Activated gamma-delta T cell treated with anti-CD3 and anti-CD28 coated beads, Interleukin-2, amount 50 U/mL, for 16 hours (primary cell): ENCODE measurements around the gene ARCN1.
"Not testable (repeated sequence)": the region's sequence is repeated elsewhere in the genome, so short reads cannot be mapped to it uniquely, and the experiment has no call there.

Source experiments
- DNase-seq: peaks from one replicate; pipeline ENCODE4 v3.0.0-alpha.2; 2020; ENCODE audit warnings: low read depth

Gene ARCN1

DNA sequence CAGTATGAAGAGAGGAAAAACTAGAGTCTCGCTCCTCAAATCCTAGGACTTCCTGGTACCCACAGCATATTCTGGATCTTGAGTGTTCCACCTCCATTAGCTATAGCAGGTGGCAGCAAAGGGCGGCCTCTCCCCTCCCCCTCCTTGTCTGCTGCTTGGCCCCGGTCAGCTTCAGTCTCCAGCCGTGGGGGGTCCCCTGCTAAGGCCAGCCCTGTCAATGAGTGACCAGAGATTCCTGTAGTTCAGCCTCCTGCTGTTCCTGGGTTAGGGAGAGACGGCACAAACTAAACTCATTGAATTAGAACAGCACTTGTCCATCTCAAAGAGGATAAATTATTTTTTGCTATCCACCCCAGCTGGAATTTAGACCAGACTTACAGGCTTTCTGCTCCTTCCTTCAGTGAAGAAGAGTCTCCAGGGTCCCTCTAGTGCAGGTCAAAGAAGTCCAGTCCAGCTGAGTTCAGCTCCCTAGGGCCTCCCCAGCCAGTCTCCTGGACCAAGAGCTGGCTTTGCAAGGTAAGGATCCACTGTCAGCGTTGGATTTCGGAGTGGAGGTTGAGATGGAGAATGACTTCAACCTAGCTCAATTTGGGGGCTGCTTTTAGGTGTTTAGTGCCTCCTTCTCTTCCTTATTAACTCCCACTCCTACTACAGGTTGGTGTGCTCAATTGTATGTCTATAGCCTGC, 34.1 kb downstream of the ARCN1 start:
- DNase-seq: no peak

DNA sequence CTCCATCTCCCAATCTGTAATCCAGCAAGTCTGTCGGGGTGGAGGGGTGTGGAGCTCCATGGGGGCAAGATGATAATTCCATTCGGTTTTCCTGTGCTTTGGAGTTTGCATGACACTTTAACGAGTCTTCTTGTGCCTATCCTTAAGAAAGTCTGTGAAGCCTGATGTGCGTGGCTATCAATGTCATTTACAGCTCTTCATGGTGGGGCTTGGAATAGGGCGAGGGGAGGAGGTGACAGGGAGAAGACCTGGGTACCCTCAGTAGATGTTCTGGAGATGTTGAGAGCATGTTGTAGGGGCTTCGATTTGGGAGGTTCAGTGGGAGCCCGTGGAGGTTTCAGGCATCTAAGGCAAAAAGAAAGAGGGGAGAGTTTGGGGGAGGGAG, 34.6 kb downstream of the ARCN1 start:
- no peak for DNase-seq

DNA sequence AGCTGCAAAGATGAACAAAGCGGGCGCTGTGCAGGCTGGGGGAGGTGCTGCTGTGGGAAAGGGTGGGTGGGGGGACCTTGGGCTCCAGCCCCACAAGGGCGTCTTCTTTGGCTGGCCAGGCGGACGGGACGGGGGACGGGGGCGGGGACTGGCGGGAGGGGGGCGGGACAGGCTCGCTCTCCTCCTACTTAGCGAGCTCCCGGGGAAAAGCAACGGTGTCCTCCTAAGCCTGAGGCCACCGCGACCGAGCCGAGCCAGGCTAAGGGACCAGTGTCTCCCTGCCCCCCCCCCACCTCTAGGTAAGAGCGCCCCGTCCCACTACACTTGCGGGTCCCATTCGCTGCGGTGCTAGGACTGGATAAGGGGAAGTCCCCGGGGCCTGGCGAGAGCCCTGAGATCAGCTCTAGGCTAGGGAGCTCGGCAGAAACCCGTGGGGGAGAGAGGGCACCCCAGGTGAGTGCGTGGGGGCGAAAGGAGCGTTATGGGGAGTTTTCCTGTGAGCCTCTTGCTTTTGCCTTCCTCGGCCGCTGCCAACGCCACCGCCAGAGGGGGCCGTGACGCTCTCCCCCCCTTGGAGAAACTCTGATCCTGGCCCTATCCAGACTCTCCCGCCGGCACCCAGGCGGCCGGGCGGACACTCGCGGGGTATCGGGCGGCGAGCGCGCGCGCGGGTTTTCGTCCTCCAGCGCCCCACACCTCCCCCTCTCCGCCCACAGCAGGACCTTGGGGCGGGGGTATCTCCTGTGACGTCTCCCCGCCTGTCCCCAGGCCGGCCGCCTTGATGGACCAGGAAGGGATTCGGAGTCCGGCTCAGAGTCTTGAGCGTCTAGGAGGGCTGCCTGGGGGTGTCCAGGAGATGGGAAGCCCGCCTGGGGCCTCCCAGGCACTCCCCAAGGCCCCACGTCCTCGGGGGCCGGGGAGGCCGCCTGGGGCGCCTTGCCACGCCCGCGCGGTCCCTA, 35.5 kb downstream of the ARCN1 start, which contains the start of gene PHLDB1:
TSS of gene PHLDB1 (plus strand) at position 215 of the 959 bp plus-strand sequence. CDS start 6,222 bp downstream, outside the sequence.
- no peak for DNase-seq

DNA sequence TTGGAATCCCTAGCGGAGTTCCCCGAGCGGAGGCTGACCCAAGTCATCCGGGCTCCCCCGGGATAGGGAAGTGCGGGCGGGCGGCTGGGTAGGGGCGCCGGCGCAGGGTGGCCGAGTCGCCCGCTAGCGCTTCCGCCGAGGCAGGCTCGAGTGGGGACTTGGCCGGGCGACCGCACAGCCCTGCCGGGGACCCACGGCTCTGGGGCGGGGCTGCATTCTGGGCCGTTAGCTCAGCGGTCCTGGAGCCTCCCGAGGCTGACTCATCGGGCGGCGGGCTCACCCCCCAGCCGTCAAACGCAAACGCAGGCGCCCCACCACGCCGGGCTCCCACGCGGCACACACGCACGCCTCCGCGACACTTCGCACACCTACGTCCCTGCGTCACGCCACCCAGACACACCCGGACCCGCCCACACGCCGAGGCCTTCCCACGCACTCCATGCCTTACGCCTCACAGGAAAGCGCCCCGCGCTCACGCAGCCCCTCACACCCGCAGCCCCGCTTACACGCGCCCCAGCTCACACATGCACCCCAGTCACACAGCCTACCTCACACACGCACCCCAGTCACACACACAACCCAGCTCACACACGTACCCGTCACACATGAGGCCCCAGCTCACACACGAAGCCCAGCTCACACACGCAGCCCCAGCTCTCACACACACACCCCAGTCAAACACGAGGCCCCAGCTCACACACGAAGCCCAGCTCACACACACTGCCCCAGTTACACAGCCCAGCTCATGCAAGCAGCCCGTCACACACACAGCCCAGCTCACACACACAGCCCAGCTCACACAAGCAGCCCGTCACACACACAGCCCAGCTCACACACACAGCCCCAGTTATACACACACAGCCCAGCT, 36.4 kb downstream of the ARCN1 start:
- DNase-seq: peak; percentile 69

DNA sequence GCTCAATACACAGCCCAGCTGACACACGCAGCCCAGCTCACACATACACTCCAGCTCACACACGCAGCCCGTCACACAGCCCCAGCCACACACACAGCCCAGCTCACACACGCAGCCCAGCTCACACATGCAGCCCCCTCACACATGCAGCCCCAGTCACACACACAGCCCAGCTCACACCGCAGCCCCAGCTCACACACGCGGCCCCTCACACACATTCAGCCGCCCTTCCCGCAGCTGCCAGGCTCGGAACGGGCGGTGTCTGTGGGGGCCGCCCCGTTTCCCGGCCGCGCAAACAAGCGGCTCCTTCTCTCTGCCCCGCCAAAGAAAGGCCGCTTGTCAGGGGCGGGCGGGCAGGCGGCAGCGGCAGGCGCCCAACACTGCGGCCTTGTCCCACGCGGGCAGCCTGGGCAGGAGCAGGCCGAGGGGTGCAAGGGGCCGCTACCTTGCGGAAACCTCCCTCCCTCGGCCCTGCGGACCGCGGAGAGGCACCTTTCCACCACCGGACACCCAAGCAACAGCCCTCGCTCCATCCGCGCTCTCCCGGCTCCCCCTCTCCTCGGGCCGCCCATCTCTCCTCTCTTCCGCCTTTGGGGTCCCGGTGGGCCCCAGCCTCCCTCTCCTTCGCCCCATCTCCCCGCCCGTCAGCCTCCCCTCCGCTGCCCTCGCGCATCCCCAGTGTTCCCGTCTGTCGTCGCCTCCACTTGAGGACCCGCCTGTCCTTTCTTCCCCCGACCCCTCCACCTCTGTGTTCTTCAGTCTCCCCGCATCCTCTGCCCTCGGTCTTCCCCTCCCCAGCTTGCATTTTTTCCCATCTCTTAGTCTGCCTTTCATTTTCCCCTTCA, 37.4 kb downstream of the ARCN1 start:
- no peak for DNase-seq

DNA sequence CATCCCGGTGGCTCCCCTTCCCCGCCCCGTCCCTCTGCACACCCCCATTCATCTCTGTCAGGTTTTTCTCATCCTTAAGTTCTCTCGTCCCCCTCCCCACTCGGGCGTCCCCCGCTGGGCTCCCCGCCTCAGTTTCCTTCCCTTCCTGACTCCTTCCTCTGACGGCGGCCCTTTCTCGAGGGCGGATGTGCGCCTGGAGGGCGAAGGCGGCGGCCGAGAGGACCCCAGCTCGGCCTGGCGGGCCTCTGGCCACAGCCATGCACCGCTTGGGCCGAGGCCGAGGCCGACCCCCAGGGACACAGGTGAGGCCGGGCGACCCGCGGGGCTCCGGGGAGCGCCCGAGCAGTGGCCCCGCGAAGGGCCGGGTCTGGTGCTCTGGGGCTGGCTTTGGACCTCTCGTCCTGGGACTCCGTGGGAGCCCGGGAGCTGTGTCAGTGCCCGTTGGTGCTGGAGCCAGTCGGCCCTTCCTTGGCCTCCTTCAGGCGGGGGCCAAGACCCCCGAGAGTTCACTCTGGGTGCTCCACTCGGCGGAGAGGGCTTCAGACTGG, 38.1 kb downstream of the ARCN1 start:
- DNase-seq: no peak

DNA sequence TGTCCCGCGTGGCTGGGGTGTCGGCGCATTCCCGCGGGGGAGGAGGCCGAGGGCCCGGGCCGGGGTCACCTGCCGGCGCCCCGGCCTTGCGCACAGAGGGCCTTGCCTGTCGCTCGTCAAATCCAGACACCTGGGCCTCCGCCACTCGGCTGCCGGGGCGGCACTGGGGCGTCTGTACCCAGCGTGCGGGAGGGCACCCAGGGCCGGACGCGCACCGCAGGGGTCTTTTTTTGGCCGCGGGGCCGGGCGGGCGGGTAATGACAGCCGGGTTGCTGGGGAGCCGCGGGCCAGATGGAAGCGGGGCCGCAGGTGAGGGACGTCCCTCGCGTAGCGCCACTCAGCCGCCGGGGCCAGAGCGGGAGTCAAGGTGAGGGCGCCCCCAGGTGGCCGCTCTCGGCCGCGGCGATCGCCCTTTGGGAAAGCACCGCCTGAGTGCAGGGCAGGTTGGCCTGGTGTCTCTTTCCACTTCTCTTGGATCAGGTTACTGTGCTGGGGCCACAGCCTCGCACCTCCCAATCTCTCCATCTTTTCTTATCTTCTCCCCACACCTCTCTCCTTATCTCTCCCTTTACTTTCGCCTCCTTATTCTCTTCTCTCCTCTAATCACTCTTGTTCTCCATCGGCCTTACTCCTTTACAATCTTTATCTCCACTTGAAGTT, 38.7 kb downstream of the ARCN1 start:
- peak; percentile 84 for DNase-seq

DNA sequence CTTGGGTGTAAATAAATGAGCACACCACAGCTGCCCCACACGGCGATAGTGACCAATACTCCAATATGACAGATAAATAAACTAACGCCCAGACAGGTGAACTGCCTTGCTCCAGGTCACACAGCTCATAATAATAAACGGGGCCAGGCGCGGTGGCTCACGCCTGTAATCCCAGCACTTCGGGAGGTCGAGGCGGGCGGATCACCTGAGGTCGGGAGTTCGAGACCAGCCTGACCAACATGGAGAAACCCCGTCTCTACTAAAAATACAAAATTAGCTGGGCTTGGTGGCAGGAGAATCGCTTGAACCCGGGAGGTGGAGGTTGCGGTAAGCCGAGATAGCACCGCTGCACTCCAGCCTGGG, 39.2 kb downstream of the ARCN1 start:
- not testable (repeated sequence) for DNase-seq

DNA sequence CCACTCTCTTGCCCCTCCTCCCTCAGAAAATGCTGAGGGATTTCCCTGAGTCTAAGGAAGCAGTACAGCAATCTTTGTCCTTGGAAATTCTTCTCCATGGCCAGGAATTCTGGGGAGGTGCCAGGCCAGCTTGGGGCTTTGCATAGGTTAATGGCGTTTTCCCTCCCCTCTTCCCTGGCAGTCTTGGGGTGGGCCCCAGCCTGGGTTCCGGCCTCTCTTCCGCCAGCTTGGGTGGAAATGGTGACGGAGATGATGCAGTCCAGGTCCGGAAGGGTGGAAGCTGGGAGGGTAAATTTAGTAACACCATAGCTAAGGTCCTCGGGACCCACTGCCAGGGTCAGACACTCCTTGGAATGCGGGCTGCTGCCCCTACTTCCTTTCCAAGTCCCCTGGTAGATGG, 40.2 kb downstream of the ARCN1 start:
- DNase-seq: no peak

DNA sequence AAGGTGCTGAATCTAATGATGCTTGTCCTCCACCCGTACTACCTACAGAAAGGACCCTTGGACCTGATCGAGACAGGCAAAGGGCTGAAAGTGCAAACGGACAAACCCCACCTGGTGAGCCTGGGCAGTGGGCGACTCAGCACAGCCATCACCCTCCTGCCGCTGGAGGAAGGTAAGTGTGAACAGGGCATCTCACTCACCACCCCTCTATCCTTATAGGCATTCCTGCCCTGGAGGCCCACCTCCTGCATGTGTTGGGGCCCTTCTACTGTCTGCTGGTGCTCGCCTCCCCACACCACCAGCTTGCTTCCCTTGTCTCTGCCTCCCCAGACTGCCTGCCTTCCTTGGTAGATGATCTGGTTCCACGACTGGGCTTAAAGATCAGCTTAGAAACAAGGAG, 42.3 kb downstream of the ARCN1 start:
- DNase-seq: no peak

DNA sequence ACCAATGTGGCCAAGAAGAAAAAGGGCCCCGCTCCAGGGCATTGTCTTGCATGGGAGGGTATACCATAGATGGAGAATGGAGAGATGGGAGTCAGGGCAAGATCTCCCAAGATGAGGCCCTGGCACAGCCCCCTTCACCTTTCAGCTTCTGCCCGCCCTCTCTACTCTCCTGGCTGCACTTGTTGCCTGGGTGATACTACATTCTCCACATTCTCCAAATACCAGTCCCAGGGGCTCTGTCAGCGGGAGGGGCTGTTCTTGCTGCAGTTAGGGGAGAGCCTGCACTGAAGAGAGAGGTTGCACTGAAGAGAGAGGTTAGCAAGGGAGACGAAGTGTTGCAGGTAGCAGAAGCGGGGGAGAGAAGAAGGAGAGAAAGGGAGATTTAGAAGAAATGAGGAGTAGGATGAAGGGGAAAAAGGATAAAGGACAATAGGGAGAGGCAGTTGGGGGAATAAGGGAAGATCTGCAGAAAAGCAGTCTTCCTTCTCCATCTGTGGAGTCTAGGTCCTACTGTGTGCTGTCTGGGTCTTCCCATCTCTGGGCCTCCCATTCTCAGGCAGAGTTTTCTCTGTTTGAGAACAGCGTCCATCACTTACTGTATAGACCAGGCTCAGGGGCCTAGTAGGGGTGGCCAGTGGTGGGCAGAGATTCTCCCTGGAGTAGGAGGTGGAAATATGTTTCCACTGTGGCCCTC, 43.2 kb downstream of the ARCN1 start:
- DNase-seq: no peak

DNA sequence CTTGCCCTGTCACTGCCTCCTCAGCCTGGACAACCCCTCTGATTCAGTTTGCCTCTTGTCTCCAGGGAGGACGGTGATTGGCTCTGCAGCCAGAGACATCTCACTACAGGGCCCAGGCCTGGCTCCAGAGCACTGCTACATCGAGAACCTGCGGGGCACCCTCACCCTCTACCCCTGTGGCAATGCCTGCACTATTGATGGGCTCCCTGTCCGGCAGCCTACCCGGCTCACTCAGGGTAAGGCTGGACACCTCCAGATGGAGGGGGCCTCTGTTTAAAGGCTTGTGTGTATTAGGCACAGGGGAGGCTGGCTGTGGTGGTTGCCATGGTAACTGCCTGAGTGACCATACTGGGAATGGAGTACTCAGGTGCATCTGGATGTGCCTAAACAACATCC, 43.8 kb downstream of the ARCN1 start:
- DNase-seq: no peak

DNA sequence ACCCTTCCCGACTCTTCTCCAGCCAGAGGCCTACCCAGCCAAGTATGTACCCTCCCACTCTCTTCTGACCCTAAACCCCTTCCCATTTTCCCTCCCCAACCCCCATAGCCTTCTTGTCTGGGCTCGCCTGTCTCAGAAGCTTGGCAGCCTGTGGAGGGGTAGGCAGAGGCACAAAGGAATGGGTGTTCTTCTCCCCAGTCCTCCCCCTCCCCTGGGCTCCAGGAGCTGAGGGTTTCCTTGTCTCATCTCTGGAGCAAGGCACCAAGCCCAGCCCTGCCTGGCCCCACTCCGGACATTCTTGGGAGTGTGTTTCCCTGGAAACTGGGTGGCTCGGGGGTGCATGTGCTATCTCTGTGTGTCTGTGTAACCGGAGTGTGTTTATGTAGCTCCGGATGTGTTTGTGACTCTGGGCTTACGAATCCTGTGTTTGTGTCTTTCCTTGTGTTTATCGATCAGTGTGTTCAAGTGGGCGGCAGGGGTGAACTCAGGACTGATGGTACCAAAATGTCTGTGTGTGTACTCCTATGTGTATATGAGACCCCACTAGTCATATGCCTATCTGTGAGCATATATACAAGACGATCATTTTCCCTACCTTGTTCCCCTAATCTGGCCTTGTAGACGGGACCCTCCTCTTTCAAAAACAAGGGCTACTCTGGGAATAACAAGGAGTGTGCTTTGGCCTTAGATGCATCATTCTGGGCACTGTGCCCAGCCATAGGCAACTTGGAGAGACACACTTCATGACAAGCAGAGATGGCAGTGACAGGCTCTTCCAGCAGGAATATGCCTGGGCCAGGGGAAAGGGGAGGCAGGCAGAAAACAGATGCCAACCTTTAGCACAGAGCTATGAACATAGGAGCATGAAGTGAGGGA, 46.1 kb downstream of the ARCN1 start:
- DNase-seq: no peak

DNA sequence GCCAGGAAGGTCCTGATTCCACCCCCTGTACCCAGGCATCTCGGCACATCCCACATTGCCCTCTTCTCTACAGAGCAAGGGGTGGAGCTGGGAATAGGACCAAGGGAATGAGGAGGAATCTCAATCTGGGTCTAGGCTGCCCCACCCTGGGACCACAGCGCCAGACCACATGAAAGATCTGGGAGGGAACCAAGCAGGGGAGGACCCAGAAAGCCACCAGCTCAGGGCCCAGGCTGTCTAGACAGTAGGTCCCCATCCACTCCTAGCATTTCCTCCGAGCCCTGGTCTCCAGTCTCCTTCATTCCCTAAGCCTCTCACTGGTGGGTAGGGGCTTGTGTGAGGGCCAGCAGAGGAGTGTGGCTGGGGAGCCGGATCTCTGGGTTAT, 46.8 kb downstream of the ARCN1 start:
- DNase-seq: no peak

DNA sequence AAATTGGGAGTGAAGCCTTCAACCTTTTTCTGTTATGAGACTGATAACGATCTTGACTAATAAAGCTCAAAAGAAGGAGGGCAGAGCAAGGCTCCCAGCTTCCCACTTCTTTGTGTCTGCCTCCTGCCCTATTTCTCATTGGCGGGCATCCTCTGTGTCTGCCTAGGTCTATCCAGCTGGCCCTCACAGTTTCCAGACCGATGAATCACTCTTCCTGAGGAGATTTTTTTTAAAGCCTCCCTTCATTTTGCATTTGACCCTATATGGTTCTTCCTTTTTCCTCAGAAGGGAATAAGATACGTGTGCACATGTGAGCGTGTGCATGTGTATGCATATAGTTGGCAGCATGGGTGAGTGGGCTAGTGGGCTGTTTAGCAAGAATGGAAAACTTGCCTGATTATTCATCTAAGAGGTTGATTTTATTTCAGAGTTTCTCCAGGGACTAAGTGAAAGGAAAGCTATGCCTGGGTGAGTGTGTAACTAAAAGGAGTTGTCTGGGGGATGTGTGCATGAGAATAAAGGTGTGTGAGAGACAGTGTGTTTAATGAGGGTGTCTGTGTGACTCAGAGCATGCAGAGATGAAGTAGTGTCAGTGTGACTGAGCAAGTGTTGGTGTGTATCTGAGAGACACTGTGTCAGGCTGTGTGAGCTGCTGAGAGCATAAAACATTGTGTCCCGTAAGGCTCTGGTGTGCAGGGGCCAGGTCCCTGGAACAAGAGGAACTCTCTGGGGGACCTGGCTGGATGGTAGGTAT, 47.4 kb downstream of the ARCN1 start:
- DNase-seq: no peak

DNA sequence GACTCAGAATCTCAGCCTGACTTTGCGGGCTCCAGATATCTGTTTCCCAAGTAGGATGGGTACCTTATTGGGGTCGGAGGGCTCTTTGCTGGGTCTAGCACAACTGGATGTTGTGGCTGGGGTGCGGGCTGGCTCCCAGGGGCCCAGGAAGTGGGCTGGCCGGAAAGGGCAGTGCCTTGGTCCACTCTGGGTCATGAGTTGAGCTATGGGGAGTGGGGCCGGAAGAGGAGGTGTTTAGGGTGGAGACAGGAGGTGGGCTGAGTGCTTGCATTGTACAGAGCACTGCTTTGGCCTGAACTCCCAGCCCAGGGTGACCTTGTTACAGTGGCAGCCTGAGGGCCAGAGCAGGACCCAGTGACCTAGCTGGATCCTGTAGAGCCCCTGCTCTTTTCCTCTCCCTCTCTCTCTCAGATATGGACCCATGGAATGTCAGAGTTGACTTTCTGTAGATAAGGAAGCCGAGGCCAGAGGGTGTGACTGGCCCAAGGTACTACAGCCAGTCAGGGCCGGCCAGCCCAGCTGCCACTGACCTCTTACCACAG, 48.4 kb downstream of the ARCN1 start:
- no peak for DNase-seq

DNA sequence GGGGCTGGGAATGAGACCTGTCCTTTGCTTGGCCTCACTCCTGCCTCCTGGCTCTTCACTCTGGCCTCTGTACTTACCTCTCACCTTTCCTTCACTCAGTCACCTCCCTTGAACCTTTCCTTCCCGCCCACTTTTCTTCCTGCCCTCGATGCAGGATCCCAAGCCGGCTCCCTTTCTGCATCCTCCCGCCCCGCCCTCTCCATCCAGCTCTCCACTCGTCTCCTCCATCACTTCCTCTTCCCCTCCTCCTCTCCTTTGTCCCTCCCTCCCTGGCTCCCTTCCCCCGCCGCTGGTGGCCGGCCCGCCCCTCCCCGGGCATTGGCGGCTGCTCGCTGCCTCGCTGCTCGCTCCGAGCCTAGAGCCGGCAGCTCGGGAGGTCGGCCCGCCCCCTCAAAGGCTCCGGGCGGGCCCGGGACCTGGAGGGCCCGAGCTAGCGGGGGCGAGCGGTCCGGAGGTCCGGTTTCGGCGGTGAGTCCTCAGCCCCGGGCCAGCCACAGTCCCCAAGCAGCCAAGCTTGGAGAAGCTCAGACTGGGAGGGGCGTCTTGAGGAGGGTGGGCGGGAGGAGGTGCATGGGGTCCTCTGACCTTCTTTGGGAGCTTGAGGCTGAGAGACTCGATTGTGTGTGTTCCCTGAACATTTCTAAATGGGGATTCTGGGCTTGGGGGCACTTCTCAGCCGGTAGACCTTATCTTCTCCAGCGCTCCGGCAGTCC, 49.0 kb downstream of the ARCN1 start:
- no peak for DNase-seq
